ENCODE measurements around the gene CLEC16A.
"Not testable (repeated sequence)": the region's sequence is repeated elsewhere in the genome, so short reads cannot be mapped to it uniquely, and the experiment has no call there.

The CLEC16A gene

GRCh38 chr16:11088074-11088730, 143.8 kb downstream of the CLEC16A start:
- DNase-seq, result no peak

- no peak for DNase-seq
Observed at GRCh38 chr16:11088831-11089230, 144.5 kb downstream of the CLEC16A start.

- DNase-seq, result no peak
Observed at GRCh38 chr16:11089504-11090124, 145.2 kb downstream of the CLEC16A start.

- DNase-seq, result no peak
Observed at GRCh38 chr16:11090232-11090631, 145.9 kb downstream of the CLEC16A start.

- DNase-seq, result no peak
Observed at GRCh38 chr16:11091021-11091785, 146.8 kb downstream of the CLEC16A start.

GRCh38 chr16:11092788-11093571, 148.6 kb downstream of the CLEC16A start:
- no peak for DNase-seq

- no peak for DNase-seq
Observed at GRCh38 chr16:11093572-11094074, 149.3 kb downstream of the CLEC16A start.

- no peak for DNase-seq
Observed at GRCh38 chr16:11094075-11094856, 149.9 kb downstream of the CLEC16A start.

- DNase-seq, result no peak
Observed at GRCh38 chr16:11094857-11095565, 150.6 kb downstream of the CLEC16A start.

- no peak for DNase-seq
Observed at GRCh38 chr16:11095935-11096334, 151.6 kb downstream of the CLEC16A start.

GRCh38 chr16:11097094-11097786, 152.9 kb downstream of the CLEC16A start:
- no peak for DNase-seq

GRCh38 chr16:11097787-11098167, 153.4 kb downstream of the CLEC16A start:
- no peak for DNase-seq

GRCh38 chr16:11098601-11099390, 154.4 kb downstream of the CLEC16A start:
- no peak for DNase-seq

- no peak for DNase-seq
Observed at GRCh38 chr16:11099672-11100205, 155.4 kb downstream of the CLEC16A start.

GRCh38 chr16:11100239-11100750, 155.9 kb downstream of the CLEC16A start:
- DNase-seq, result no peak

GRCh38 chr16:11101283-11101682, 156.9 kb downstream of the CLEC16A start:
- DNase-seq, result no peak

GRCh38 chr16:11101695-11102522, 157.5 kb downstream of the CLEC16A start:
- DNase-seq, result no peak

- no peak for DNase-seq
Observed at GRCh38 chr16:11102523-11102898, 158.1 kb downstream of the CLEC16A start.

GRCh38 chr16:11103301-11103700, 158.9 kb downstream of the CLEC16A start:
- DNase-seq, result not testable (repeated sequence)

All from cortex of kidney (tissue), 1 donor.